HepG2 (cell line): ENCODE measurements around the gene ARHGAP19. TPM values are rescaled to one million over a fixed set of nuclear protein-coding genes. Genes with fewer than 3 reads are reported as not detected.

Experiments used
- DNMT3B ChIP-seq: conservative IDR thresholded peaks from 2 replicates; pipeline ENCODE4 v1.6.1; 2016; ENCODE audit warnings: missing biosample characterization, control low read depth
- ELF1 ChIP-seq: sonication (generic); formaldehyde crosslinking; IDR thresholded peaks from 2 replicates; pipeline ENCODE4 v1.4.0; 2020; ENCODE audit warnings: missing genetic modification reagents
- HNRNPLL ChIP-seq: fragments of 200-400 bp; formaldehyde crosslinking; IDR thresholded peaks from 2 replicates; pipeline ENCODE4 v1.6.1; 2017; ENCODE audit warnings: mild to moderate bottlenecking, low read depth, low read length; ENCODE audit not compliant: poor library complexity, severe bottlenecking
- NFKB2 ChIP-seq: sonication (generic); formaldehyde crosslinking; IDR thresholded peaks from 2 replicates; pipeline ENCODE4 v1.4.0; 2020; ENCODE audit warnings: missing genetic modification reagents, borderline replicate concordance
- PCBP1 ChIP-seq: fragments of 200-400 bp; formaldehyde crosslinking; IDR thresholded peaks from 2 replicates; pipeline ENCODE4 v1.6.1; 2017; ENCODE audit warnings: mild to moderate bottlenecking, low read depth, low read length, borderline replicate concordance
- RCOR2 ChIP-seq: IDR thresholded peaks from 2 replicates; pipeline ENCODE4 v1.6.1; 2016; ENCODE audit warnings: missing biosample characterization, missing genetic modification reagents
- TBX3 ChIP-seq: fragments of 450-650 bp; IDR thresholded peaks from 2 replicates; pipeline ENCODE4 v1.6.1; 2017; ENCODE audit warnings: antibody characterized with exemption, mild to moderate bottlenecking, inconsistent platforms, borderline replicate concordance
- TEAD3 ChIP-seq: optimal IDR thresholded peaks from 2 replicates; pipeline ENCODE3; 2016; ENCODE audit warnings: borderline replicate concordance
- ZSCAN25 ChIP-seq: sonication (generic); formaldehyde crosslinking; IDR thresholded peaks from 2 replicates; pipeline ENCODE4 v1.8.0; 2022; ENCODE audit warnings: mild to moderate bottlenecking, missing genetic modification reagents
- polyA plus RNA-seq, 8 experiments: library from polyadenylated mRNA; depleted of rRNA in 3 of 8; stranded (reverse) in 7 of 8; unstranded in 1 of 8; fragments of >200 nt; fragmentation: Illumina TruSeq in 4 of 8; extraction: Trizol in 4 of 8; gene quantifications; 2 replicates each; pipeline versions ENCODE4 v1.2.1 to v1.2.3, GENCODE V29; 2011 to 2016; ENCODE audit warnings: low read depth in 4 of 8, missing spikeins in 1 of 8, mixed read lengths in 1 of 8; ENCODE audit not compliant: insufficient read depth in 1 of 8
- total RNA-seq, 5 experiments: library from RNA; depleted of rRNA; stranded (reverse); fragments of >200 nt; fragmentation: Illumina TruSeq; extraction: Trizol; gene quantifications; 2 replicates each; pipeline ENCODE4 v1.2.3, GENCODE V29; 2016; ENCODE audit warnings: low read depth in 1 of 5
- TF ChIP-seq, protein P1 (sequence below): sonication (generic); formaldehyde crosslinking; IDR thresholded peaks from 2 replicates; pipeline ENCODE4 v1.8.1; 2022; ENCODE audit warnings: low read depth, mild to moderate bottlenecking, missing genetic modification reagents
- TF ChIP-seq, protein P2 (sequence below): IDR thresholded peaks from 2 replicates; pipeline ENCODE4 v1.6.1; 2016; ENCODE audit warnings: low read depth, control low read depth
- TF ChIP-seq, protein P3 (sequence below): IDR thresholded peaks from 2 replicates; pipeline ENCODE4 v1.6.1; 2018; ENCODE audit warnings: missing genetic modification reagents, mild to moderate bottlenecking, missing compliant biosample characterization

Gene ARHGAP19
- total and polyA plus RNA-seq, 2 of the 13 experiments (the other 11 are each of a cell fraction or from before 2014, with no cell fraction given) = 7.6 to 10.0 TPM

DNA sequence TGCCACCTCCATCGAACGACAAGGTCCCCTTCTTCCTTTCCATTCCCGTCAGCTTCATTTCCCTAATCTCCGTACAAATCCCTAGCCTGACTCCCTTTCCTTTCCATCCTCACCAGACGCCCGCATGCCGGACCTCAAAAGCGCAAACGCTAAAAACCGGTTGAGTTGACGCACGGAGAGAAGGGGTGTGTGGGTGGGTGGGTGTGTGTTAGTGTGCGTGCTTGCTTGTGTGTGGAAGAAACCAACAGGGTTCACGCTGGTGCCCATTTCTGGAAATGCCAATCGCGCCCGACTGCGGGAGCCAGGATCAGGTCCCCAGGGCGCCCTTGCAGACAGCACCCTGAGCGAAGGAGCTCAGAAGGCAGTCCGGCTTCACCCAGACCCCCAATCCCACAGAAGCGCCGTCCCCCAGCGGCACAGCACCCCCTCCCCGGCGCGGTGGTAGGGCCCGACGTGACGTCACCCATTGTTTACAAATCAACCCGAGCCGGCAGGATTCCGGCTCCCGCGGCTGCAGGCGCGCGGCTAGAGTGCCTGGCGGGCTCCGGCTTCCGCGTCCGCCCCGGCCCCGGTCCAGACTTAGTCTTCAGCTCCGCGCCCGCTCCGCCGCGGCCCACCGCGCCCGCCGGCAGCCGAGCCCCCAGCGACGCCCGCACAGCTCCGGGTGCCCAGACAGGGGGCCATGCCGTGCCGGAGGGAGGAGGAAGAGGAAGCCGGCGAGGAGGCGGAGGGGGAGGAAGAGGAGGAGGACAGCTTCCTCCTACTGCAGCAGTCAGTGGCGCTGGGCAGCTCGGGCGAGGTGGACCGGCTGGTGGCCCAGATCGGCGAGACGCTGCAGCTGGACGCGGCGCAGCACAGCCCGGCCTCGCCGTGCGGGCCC is 26.6 kb upstream of the ARHGAP19 start, which contains the start of gene FRAT1 (continued):
- TF ChIP-seq ELF1 (0 out of 2 replicates have a peak, but pooled peaks have one; percentile 30), NFKB2 (CRISPR knock-in tag) (peak; percentile 75; the same call in 1 of the 2 replicates), ZSCAN25 (CRISPR knock-in tag) (peak; percentile 48; the same call in 1 of the 2 replicates), RCOR2 (CRISPR knock-in tag) (no peak), DNMT3B (CRISPR knock-in tag) (0 out of 2 replicates have a peak, but pooled peaks have one; percentile 13), PCBP1 (peak; percentile 95), HNRNPLL (peak; percentile 65), TBX3 (peak; percentile 53; the same call in 1 of the 2 replicates), TEAD3 (CRISPR knock-in tag) (peak; percentile 41)
- TF ChIP-seq, protein P1, sequence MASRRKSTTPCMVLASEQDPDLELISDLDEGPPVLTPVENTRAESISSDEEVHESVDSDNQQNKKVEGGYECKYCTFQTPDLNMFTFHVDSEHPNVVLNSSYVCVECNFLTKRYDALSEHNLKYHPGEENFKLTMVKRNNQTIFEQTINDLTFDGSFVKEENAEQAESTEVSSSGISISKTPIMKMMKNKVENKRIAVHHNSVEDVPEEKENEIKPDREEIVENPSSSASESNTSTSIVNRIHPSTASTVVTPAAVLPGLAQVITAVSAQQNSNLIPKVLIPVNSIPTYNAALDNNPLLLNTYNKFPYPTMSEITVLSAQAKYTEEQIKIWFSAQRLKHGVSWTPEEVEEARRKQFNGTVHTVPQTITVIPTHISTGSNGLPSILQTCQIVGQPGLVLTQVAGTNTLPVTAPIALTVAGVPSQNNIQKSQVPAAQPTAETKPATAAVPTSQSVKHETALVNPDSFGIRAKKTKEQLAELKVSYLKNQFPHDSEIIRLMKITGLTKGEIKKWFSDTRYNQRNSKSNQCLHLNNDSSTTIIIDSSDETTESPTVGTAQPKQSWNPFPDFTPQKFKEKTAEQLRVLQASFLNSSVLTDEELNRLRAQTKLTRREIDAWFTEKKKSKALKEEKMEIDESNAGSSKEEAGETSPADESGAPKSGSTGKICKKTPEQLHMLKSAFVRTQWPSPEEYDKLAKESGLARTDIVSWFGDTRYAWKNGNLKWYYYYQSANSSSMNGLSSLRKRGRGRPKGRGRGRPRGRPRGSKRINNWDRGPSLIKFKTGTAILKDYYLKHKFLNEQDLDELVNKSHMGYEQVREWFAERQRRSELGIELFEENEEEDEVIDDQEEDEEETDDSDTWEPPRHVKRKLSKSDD (CRISPR knock-in tag) = no peak
- TF ChIP-seq, protein P2, sequence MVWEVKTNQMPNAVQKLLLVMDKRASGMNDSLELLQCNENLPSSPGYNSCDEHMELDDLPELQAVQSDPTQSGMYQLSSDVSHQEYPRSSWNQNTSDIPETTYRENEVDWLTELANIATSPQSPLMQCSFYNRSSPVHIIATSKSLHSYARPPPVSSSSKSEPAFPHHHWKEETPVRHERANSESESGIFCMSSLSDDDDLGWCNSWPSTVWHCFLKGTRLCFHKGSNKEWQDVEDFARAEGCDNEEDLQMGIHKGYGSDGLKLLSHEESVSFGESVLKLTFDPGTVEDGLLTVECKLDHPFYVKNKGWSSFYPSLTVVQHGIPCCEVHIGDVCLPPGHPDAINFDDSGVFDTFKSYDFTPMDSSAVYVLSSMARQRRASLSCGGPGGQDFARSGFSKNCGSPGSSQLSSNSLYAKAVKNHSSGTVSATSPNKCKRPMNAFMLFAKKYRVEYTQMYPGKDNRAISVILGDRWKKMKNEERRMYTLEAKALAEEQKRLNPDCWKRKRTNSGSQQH (CRISPR knock-in tag) = peak; percentile 62; the same call in 1 of the 2 replicates
- TF ChIP-seq, protein P3, sequence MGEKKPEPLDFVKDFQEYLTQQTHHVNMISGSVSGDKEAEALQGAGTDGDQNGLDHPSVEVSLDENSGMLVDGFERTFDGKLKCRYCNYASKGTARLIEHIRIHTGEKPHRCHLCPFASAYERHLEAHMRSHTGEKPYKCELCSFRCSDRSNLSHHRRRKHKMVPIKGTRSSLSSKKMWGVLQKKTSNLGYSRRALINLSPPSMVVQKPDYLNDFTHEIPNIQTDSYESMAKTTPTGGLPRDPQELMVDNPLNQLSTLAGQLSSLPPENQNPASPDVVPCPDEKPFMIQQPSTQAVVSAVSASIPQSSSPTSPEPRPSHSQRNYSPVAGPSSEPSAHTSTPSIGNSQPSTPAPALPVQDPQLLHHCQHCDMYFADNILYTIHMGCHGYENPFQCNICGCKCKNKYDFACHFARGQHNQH (CRISPR knock-in tag) = peak; percentile 23; the same call in 1 of the 2 replicates
